HEK293 (cell line): Measurements from ENCODE around the gene SMARCD1.

Source experiments
- GFI1B ChIP-seq: fragments of 450-650 bp; formaldehyde crosslinking; IDR thresholded peaks from 2 replicates; pipeline ENCODE4 v1.5.1; 2016; ENCODE audit warnings: missing biosample characterization, missing genetic modification characterization
- ZBTB1 ChIP-seq: fragments of 450-650 bp; formaldehyde crosslinking; IDR thresholded peaks from 2 replicates; pipeline ENCODE4 v1.5.1; 2016; ENCODE audit warnings: missing biosample characterization, missing genetic modification characterization
- ZBTB7A ChIP-seq: fragments of 450-650 bp; formaldehyde crosslinking; IDR thresholded peaks from 2 replicates; pipeline ENCODE4 v1.5.1; 2016; ENCODE audit warnings: low read depth, missing biosample characterization, missing genetic modification characterization
- ZNF350 ChIP-seq: fragments of 450-650 bp; formaldehyde crosslinking; IDR thresholded peaks from 2 replicates; pipeline ENCODE4 v1.5.0; 2017; ENCODE audit warnings: missing biosample characterization, mild to moderate bottlenecking, missing genetic modification characterization
- ZNF366 ChIP-seq: fragments of 450-650 bp; formaldehyde crosslinking; conservative IDR thresholded peaks from 2 replicates; pipeline ENCODE4 v1.5.1; 2016; ENCODE audit warnings: missing biosample characterization, missing genetic modification characterization
- ZNF555 ChIP-seq: fragments of 450-650 bp; formaldehyde crosslinking; conservative IDR thresholded peaks from 2 replicates; pipeline ENCODE4 v1.5.1; 2017; ENCODE audit warnings: missing biosample characterization, mild to moderate bottlenecking, missing genetic modification characterization, inconsistent platforms
- ZNF600 ChIP-seq: fragments of 450-650 bp; formaldehyde crosslinking; IDR thresholded peaks from 2 replicates; pipeline ENCODE4 v1.5.1; 2016; ENCODE audit warnings: missing biosample characterization, missing genetic modification characterization
- TF ChIP-seq, protein P1 (sequence below): fragments of 450-650 bp; formaldehyde crosslinking; IDR thresholded peaks from 2 replicates; pipeline ENCODE4 v1.5.1; 2016; ENCODE audit warnings: missing biosample characterization, missing genetic modification characterization
- TF ChIP-seq, protein P2 (sequence below): fragments of 450-650 bp; formaldehyde crosslinking; IDR thresholded peaks from 2 replicates; pipeline ENCODE4 v1.5.1; 2016; ENCODE audit warnings: missing biosample characterization, missing genetic modification characterization, low read depth
- TF ChIP-seq, protein P3 (sequence below): fragments of 450-650 bp; formaldehyde crosslinking; IDR thresholded peaks from 2 replicates; pipeline ENCODE4 v1.5.1; 2016; ENCODE audit warnings: missing biosample characterization, missing genetic modification characterization

DNA sequence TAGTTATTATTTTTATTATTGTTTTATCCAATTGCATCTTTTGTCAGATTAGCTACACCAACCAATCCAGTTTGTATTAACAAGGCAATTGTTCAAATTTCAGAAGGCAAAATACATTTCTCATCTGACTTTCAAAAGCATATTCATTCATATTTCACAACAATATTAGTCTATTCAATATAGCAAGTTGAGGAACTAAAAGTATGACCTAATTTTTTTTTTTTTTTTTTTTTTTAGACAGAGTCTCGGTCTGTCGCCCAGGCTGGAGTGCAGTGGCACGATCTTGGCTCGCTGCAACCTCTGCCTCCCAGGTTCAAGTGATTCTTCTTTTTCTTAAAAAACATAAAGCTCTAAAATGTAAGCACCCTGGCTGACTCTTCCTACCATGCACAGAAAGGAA, 44.1 kb downstream of the SMARCD1 start:
- TF ChIP-seq, protein P1, sequence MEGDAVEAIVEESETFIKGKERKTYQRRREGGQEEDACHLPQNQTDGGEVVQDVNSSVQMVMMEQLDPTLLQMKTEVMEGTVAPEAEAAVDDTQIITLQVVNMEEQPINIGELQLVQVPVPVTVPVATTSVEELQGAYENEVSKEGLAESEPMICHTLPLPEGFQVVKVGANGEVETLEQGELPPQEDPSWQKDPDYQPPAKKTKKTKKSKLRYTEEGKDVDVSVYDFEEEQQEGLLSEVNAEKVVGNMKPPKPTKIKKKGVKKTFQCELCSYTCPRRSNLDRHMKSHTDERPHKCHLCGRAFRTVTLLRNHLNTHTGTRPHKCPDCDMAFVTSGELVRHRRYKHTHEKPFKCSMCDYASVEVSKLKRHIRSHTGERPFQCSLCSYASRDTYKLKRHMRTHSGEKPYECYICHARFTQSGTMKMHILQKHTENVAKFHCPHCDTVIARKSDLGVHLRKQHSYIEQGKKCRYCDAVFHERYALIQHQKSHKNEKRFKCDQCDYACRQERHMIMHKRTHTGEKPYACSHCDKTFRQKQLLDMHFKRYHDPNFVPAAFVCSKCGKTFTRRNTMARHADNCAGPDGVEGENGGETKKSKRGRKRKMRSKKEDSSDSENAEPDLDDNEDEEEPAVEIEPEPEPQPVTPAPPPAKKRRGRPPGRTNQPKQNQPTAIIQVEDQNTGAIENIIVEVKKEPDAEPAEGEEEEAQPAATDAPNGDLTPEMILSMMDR (tag by site-specific recombination), result no peak
- no peak for TF ChIP-seq ZBTB7A
- no peak for TF ChIP-seq ZNF600 (tag by site-specific recombination)
- TF ChIP-seq ZBTB1, result no peak
- no peak for TF ChIP-seq ZNF350 (tag by site-specific recombination)
- TF ChIP-seq ZNF555 (tag by site-specific recombination), result no peak
- TF ChIP-seq ZNF366 (tag by site-specific recombination), result no peak
- TF ChIP-seq, protein P2, sequence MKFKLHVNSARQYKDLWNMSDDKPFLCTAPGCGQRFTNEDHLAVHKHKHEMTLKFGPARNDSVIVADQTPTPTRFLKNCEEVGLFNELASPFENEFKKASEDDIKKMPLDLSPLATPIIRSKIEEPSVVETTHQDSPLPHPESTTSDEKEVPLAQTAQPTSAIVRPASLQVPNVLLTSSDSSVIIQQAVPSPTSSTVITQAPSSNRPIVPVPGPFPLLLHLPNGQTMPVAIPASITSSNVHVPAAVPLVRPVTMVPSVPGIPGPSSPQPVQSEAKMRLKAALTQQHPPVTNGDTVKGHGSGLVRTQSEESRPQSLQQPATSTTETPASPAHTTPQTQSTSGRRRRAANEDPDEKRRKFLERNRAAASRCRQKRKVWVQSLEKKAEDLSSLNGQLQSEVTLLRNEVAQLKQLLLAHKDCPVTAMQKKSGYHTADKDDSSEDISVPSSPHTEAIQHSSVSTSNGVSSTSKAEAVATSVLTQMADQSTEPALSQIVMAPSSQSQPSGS (tag by site-specific recombination), result 0 out of 2 replicates have a peak, but pooled peaks have one; percentile 33
- TF ChIP-seq GFI1B (tag by site-specific recombination), result no peak
- TF ChIP-seq, protein P3, sequence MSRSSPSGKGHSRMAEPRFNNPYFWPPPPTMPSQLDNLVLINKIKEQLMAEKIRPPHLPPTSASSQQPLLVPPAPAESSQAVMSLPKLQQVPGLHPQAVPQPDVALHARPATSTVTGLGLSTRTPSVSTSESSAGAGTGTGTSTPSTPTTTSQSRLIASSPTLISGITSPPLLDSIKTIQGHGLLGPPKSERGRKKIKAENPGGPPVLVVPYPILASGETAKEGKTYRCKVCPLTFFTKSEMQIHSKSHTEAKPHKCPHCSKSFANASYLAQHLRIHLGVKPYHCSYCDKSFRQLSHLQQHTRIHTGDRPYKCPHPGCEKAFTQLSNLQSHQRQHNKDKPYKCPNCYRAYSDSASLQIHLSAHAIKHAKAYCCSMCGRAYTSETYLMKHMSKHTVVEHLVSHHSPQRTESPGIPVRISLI (tag by site-specific recombination), result no peak
